Naive thymus-derived CD8-positive, alpha-beta T cell (primary cell): ENCODE measurements around the gene MRPS10. TPM values are rescaled to one million over a fixed set of nuclear protein-coding genes. Genes with fewer than 3 reads are reported as not detected.

ENCODE experiments used
- ATAC-seq, 2 donors: fragments of 150-1000 bp; cut with Tn5 transposase in 1 of 2; sonication (Bioruptor Pico), chemical (Tn5 transposase) in 1 of 2; 1 replicate in 1 of 2; 2 replicates in 1 of 2; pipeline ENCODE4 v1.10.0; 2021; ENCODE audit warnings: mild to moderate bottlenecking in 2 of 2, moderate library complexity in 2 of 2
- POLR2A ChIA-PET: fragments of 350-600 bp; sonication (Branson Sonifier 250); formaldehyde crosslinking; loops from one replicate; lab custom pipeline; 2021; ENCODE audit warnings: antibody characterized with exemption; lab: Charles Lee
- DNase-seq, 10 donors: peaks; one replicate each; pipeline versions ENCODE4 v3.0.0 to v3.0.0-alpha.2; 2020 to 2022
- H3K27ac Mint-ChIP-seq, 10 donors: one replicate each; pipeline ENCODE4 v1.8.0; 2020 to 2022; ENCODE audit warnings: mild to moderate bottlenecking in 10 of 10, mixed read lengths in 10 of 10, moderate library complexity in 4 of 10, inconsistent platforms in 1 of 10
- H3K27me3 Mint-ChIP-seq, 5 donors: one replicate each; pipeline ENCODE4 v1.8.0; 2021 to 2022; ENCODE audit warnings: mixed read lengths in 5 of 5
- H3K36me3 Mint-ChIP-seq, 3 donors: one replicate each; pipeline ENCODE4 v1.8.0; 2020 to 2022; ENCODE audit warnings: mixed read lengths in 3 of 3, mild to moderate bottlenecking in 2 of 3, inconsistent platforms in 1 of 3
- H3K4me1 Mint-ChIP-seq, 4 donors: one replicate each; pipeline ENCODE4 v1.8.0; 2021 to 2022; ENCODE audit warnings: mixed read lengths in 4 of 4
- H3K4me3 Mint-ChIP-seq, 10 donors: one replicate each; pipeline ENCODE4 v1.8.0; 2020 to 2022; ENCODE audit warnings: mild to moderate bottlenecking in 10 of 10, mixed read lengths in 10 of 10, moderate library complexity in 6 of 10, inconsistent platforms in 1 of 10
- H3K9me3 Mint-ChIP-seq, 9 donors: one replicate each; pipeline ENCODE4 v1.8.0; 2020 to 2022; ENCODE audit warnings: mixed read lengths in 9 of 9, mild to moderate bottlenecking in 3 of 9, inconsistent platforms in 1 of 9, moderate library complexity in 1 of 9
- polyA plus RNA-seq, 3 donors: library from polyadenylated mRNA; unstranded; fragments of 300-500 nt; fragmentation: Illumina TruSeq; gene quantifications; one replicate each; pipeline ENCODE4 v1.2.3, GENCODE V29; 2021
- total RNA-seq, 8 experiments: library from RNA in 2 of 8; stranded (reverse) in 2 of 8; gene quantifications; one replicate each; pipeline ENCODE4 v1.2.3 and lab custom pipeline; 2021 to 2026

The MRPS10 gene
- total and polyA plus RNA-seq, 5 experiments from 2014 or later, result 29.0 to 57.6 (median 48.1) TPM

DNA sequence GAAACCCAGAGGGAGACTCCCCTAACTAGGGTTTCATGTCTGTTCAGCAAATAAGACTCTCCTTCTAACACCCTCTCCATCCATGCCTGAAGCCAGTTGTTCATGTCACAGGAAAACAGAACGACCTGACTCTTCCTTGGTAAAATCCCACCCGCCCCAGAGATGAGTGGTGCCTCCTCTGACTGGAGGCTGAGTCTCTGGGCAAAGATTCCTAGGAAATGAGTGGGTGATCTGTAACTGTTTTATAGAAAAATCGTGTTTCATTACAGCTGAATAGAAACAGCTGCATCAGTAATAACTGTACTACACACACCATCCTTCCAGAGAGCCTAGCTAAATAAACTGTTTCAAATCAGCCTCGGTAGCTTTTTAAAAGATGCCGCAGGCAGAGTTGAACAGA lies 37.4 kb upstream of the MRPS10 start:
- DNase-seq, result no peak
- Mint-ChIP-seq H3K4me1 (peaks cover 3 to 11% (median 9%) of the 10 kb centered on the region in 4 donors), H3K36me3 (peaks cover 0 to 84% (median 25%) of the 10 kb centered on the region in 3 donors), H3K4me3 (no peak overlapping the region), H3K9me3 (no peaks in the 10 kb centered on the region), H3K27ac (peak overlapping the region in 1 of 10 donors; percentile 74), H3K27me3 (no peaks in the 10 kb centered on the region)
- POLR2A ChIA-PET, result no interaction called here
- no peak for ATAC-seq

DNA sequence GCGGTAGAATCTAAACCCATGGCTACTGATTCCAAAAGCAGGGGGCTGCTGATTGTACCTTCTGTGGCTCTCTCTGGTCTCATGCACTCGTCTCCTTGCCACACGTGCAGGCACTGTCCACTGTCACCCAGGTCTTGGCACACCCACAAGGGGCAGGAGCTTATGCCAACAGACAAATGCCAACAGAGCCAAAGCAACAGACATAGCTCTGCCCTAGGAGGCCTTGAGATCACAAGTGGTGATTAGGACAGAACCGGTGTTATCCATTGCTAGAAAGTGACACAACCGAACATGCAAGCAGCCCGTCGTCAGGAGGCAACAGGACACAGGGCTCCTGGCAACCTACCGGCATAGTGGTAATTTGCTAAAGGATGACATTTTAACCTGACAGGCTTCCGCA lies 36.8 kb upstream of the MRPS10 start:
- Mint-ChIP-seq H3K4me1 (peaks cover 3 to 11% (median 9%) of the 10 kb centered on the region in 4 donors), H3K27me3 (no peaks in the 10 kb centered on the region), H3K27ac (peak overlapping the region in 2 of 10 donors; percentile 36 to 58), H3K4me3 (no peak overlapping the region), H3K36me3 (peaks cover 0 to 89% (median 25%) of the 10 kb centered on the region in 3 donors), H3K9me3 (no peaks in the 10 kb centered on the region)
- no peak for DNase-seq
- POLR2A ChIA-PET, result no interaction called here
- no peak for ATAC-seq

DNA sequence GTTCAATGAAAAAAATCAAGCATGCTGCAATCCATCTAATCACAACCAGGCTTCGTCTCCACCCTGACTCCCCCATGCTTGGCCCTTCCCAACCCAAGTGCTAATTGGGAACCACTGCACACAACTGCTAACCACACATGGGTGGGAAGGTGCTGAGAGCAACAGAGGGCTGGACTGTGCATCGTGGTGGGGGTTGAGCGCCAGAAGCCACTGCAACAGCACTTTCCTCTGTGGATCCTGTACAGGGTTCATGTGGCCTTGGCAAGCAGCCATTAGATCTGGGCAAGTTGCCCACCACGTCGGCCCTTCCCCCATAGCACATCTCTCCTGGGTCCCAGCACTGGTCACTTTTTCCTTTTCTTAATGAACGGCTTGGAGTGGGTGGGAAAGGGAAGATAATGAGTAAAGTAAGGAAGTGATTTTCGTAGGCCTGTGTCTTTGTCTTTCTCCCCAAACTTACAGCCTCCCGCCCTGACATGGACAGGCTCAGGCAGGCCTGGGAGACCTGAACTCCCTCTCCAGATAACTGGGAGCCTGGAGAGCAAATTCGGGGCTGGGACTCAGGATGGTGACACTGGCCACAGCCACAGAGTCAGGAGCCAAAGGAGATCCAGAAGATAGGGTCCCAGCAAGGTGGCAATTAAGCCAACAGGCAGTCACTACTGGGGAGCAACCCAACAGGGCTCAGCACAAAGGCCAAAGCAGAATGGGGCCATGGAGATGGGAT lies 34.4 kb upstream of the MRPS10 start:
- Mint-ChIP-seq H3K27ac (peak overlapping the region in 5 of 10 donors; percentile 11 to 72 (median 55)), H3K9me3 (no peaks in the 10 kb centered on the region)

DNA sequence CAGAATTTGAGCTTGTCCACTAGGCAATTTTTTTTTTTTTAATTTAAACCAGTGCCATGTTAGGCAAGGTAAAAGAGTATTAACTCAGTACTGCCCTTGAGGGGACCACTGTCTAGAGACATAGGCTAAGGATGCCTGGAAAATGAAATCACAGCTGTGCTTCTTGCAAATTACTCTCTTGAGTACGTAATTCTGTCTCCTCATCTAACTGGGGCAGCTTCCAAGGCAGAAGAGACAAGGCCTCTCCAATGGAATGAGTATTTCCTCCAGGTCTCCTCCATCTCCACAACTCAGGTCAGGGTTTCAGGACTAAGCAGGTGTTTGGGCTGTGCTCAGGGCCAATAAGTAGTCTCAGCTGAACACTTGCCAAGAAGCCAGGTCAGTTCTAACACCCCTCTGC lies 33.8 kb upstream of the MRPS10 start:
- H3K9me3 Mint-ChIP-seq, result no peaks in the 10 kb centered on the region
- DNase-seq (no peak), ATAC-seq (no peak)
- peaks cover 3 to 11% (median 9%) of the 10 kb centered on the region in 4 donors for H3K4me1 Mint-ChIP-seq
- H3K4me3 Mint-ChIP-seq, result no peak overlapping the region
- POLR2A ChIA-PET, result no interaction called here
- no peaks in the 10 kb centered on the region for H3K27me3 Mint-ChIP-seq
- peaks cover 0 to 93% (median 16%) of the 10 kb centered on the region in 3 donors for H3K36me3 Mint-ChIP-seq
- peak overlapping the region in 3 of 10 donors; percentile 55 to 65 (median 55) for H3K27ac Mint-ChIP-seq

More for the DNA sequence above, 34.4 kb upstream of the MRPS10 start:
- DNase-seq, result no peak
- ATAC-seq, result no peak
- Mint-ChIP-seq H3K4me3 (no peak overlapping the region), H3K27me3 (no peaks in the 10 kb centered on the region), H3K36me3 (peaks cover 0 to 93% (median 19%) of the 10 kb centered on the region in 3 donors), H3K4me1 (peaks cover 3 to 11% (median 9%) of the 10 kb centered on the region in 4 donors)
- POLR2A ChIA-PET, result no interaction called here

DNA sequence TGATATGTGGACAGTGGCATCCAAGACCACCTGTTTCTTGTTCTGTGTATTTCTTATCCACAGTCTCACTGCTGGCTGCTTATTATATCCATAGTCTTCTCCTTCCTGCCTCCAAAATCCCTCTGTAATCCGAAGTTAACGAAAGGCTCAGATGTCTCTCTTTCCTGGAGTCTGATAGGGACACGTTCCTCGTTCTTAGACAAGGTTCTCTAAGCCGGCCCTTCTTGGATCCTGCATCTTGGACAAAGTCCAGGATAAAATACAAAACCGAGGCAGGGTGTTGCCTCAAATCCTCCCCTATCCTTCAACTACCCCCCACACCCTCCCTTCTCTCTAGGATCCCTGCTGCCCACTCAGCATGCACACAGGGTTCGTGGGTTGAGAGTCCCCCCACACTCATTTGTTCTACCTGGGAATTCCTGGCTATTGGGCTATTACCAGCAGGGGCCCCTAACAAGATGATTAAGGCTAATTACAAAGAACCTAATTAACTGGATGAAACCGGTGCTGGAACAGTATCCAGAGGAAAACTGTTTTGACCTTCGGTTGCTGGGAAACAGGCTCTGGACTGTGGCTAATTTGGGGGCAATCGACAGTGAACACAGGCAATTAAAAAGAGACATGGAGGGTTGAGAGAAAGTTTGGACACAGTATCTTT lies 32.7 kb upstream of the MRPS10 start:
- H3K27ac Mint-ChIP-seq, result peak overlapping the region in 3 of 10 donors; percentile 47 to 62 (median 53)
- H3K4me3 Mint-ChIP-seq, result no peak overlapping the region

DNA sequence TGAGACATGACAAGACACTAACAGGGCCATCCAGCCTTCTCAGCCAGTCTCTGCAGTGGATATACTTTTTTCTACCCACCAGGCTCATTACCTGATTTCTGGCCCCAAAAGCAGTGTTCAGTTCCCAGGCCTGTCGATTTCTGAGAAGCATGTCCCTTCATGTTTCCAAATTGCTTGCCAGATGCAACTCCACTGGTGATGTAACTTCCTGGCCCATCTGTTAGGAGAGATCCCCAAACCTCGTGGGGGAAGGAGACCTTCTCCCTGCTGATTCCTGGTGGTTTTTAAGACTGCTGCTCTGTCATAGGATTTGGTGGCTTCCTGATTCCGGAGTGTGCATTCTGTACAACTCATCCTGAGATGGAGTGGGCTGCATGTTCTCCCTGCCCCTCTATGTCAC lies 31.6 kb upstream of the MRPS10 start:
- H3K36me3 Mint-ChIP-seq, result peaks cover 0 to 90% (median 13%) of the 10 kb centered on the region in 3 donors
- no peak for ATAC-seq
- POLR2A ChIA-PET, result no interaction called here

More for the DNA sequence above, 32.7 kb upstream of the MRPS10 start:
- Mint-ChIP-seq H3K4me1 (peaks cover 3 to 11% (median 9%) of the 10 kb centered on the region in 4 donors), H3K27me3 (no peaks in the 10 kb centered on the region), H3K36me3 (peaks cover 0 to 90% (median 10%) of the 10 kb centered on the region in 3 donors), H3K9me3 (no peaks in the 10 kb centered on the region)
- POLR2A ChIA-PET, result no interaction called here
- ATAC-seq (no peak), DNase-seq (no peak)

DNA sequence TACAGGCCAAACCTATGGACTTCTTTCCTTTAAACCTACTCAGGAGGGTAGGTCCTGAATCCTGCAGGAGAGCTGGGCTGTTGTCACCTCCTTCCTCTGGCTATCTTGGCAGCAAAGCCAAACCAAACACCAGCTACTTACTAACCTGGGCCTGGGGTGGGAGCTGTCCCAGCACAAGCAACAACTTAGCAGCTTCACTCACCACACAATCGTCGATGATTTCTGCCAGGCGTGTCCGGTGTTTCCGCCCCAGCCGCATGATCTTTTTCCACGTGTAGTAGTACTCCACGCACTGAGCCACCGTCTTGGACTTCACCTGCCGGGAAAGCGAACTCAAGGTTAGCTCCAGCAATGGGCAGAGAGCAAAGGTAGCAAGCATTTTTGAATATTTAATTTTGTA lies 25.4 kb upstream of the MRPS10 start:
- Mint-ChIP-seq H3K4me3 (no peak overlapping the region), H3K4me1 (no peaks in the 10 kb centered on the region), H3K27me3 (no peaks in the 10 kb centered on the region), H3K9me3 (no peaks in the 10 kb centered on the region), H3K27ac (no peak overlapping the region), H3K36me3 (peaks cover 0 to 91% (median 7%) of the 10 kb centered on the region in 3 donors)
- DNase-seq (no peak), ATAC-seq (no peak)
- POLR2A ChIA-PET, result interaction anchor here (1.1 kb wide), 1 partner anchor 304 kb away, joined by 4 read pairs; no protein-coding TSS in a partner anchor

More for the DNA sequence above, 31.6 kb upstream of the MRPS10 start:
- Mint-ChIP-seq H3K27ac (peak overlapping the region in 3 of 10 donors; percentile 39 to 59 (median 46)), H3K4me1 (peaks cover 3 to 11% (median 9%) of the 10 kb centered on the region in 4 donors), H3K4me3 (no peak overlapping the region), H3K9me3 (no peaks in the 10 kb centered on the region), H3K27me3 (no peaks in the 10 kb centered on the region)
- no peak for DNase-seq

DNA sequence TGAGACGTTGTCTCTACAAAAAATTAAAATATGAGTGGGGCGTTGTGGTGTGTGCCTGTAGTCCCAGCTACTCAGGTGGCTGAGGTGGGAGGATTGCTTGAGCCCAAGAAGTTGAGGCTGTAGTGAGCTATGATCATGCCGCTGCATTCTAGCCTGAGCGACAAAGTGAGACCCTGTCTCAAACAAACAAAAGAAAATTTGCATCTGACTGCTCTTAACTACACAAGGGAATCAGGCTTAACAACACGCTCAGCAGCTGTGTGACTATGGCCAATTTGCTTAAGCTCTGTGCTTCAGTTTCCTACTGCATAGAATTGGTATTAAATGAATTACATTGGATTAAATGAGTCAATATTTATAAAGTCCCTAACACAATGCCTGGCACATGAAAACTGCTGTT lies 24.3 kb upstream of the MRPS10 start:
- peaks cover 0 to 90% (median 7%) of the 10 kb centered on the region in 3 donors for H3K36me3 Mint-ChIP-seq
- ATAC-seq, result no peak
- POLR2A ChIA-PET, result no interaction called here
- no peaks in the 10 kb centered on the region for H3K9me3 Mint-ChIP-seq
- no peak overlapping the region for H3K4me3 Mint-ChIP-seq
- no peak for DNase-seq
- H3K4me1 Mint-ChIP-seq, result no peaks in the 10 kb centered on the region
- H3K27me3 Mint-ChIP-seq, result no peaks in the 10 kb centered on the region
- no peak overlapping the region for H3K27ac Mint-ChIP-seq

DNA sequence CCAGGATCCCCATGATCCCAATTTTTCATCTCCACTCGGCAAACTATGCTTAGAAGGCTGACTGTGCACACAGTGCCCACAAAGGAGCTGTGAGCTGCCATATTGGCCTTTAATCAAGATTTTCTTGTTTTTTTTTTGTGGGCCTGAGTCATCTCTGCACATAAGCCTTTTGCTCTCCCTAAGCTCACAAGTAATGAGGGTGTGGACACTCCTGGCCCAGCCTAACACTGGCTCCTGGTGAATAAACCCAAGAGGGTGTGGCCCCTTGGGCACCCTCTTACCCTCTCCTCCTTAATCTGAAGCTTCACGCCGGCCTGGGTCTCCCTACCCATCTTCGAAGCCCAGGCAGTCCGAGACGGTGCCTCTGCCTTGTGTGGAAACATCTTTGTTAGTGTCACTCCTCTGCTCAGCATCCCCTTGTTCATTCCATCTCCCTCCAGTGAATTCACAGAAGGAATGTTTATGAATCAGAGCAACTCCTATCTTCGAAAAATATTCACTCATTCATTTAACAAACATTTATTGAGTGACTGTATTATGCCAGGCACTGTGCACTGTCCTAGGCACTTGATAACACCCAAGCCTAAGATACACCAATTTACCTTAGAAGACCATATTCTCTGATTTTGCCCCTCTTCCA lies 22.2 kb upstream of the MRPS10 start:
- no peak for ATAC-seq
- H3K27ac Mint-ChIP-seq, result peak overlapping the region in 6 of 10 donors; percentile 2 to 66 (median 32)
- POLR2A ChIA-PET, result no interaction called here

DNA sequence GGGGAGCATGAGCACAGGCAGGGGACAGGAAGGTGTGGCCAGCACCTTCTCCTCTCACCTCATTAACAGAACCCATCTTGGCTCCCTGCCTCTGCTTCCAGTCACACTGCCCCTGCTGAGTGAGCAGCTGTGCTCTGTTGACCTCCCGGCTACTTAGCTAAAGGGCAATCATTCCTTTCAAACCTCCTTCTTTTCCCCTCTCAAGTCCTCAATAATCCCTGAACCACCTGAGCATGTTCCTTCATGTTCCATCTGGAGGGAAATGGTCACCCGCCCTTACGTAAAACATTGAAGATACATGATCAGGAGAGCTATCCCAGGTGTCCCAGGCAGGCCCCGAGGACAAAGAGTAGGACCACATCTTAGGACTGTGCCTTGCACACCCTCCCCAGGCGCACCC lies 21.7 kb upstream of the MRPS10 start:
- DNase-seq (no peak), ATAC-seq (no peak)
- peak overlapping the region in 5 of 10 donors; percentile 2 to 39 (median 2) for H3K27ac Mint-ChIP-seq
- no peak overlapping the region for H3K4me3 Mint-ChIP-seq
- H3K36me3 Mint-ChIP-seq, result peaks cover 0 to 85% (median 8%) of the 10 kb centered on the region in 3 donors
- POLR2A ChIA-PET, result no interaction called here
- H3K9me3 Mint-ChIP-seq, result no peaks in the 10 kb centered on the region
- no peaks in the 10 kb centered on the region for H3K27me3 Mint-ChIP-seq
- no peaks in the 10 kb centered on the region for H3K4me1 Mint-ChIP-seq

More for the DNA sequence above, 22.2 kb upstream of the MRPS10 start:
- no peak for DNase-seq
- no peaks in the 10 kb centered on the region for H3K9me3 Mint-ChIP-seq
- H3K4me3 Mint-ChIP-seq, result no peak overlapping the region
- peaks cover 0 to 90% (median 8%) of the 10 kb centered on the region in 3 donors for H3K36me3 Mint-ChIP-seq
- no peaks in the 10 kb centered on the region for H3K27me3 Mint-ChIP-seq
- H3K4me1 Mint-ChIP-seq, result no peaks in the 10 kb centered on the region

DNA sequence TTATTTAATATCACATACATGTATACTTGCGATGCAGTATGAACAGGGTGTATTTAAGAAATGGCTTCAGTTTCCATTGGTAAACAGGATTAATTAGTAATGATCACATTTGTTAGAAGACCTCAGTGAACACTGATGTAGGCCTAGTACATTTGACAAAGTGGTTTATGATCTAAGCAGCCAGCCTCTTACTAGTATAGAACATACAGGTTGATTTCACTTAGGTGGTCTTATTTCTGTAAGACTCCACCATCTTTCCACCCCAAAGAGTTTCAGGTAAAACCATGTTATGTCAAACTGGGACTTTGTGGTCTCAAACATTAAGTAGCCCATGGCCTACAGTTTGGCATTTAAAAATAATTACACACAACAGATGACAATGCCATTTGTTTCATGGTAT lies 20.2 kb upstream of the MRPS10 start:
- Mint-ChIP-seq H3K27ac (peak overlapping the region in 1 of 10 donors; percentile 19), H3K4me1 (peaks cover 0 to 3% (median 0%) of the 10 kb centered on the region in 4 donors), H3K4me3 (no peak overlapping the region), H3K36me3 (peaks cover 0 to 79% (median 8%) of the 10 kb centered on the region in 3 donors), H3K9me3 (no peaks in the 10 kb centered on the region), H3K27me3 (no peaks in the 10 kb centered on the region)
- POLR2A ChIA-PET, result no interaction called here
- no peak for DNase-seq
- no peak for ATAC-seq

DNA sequence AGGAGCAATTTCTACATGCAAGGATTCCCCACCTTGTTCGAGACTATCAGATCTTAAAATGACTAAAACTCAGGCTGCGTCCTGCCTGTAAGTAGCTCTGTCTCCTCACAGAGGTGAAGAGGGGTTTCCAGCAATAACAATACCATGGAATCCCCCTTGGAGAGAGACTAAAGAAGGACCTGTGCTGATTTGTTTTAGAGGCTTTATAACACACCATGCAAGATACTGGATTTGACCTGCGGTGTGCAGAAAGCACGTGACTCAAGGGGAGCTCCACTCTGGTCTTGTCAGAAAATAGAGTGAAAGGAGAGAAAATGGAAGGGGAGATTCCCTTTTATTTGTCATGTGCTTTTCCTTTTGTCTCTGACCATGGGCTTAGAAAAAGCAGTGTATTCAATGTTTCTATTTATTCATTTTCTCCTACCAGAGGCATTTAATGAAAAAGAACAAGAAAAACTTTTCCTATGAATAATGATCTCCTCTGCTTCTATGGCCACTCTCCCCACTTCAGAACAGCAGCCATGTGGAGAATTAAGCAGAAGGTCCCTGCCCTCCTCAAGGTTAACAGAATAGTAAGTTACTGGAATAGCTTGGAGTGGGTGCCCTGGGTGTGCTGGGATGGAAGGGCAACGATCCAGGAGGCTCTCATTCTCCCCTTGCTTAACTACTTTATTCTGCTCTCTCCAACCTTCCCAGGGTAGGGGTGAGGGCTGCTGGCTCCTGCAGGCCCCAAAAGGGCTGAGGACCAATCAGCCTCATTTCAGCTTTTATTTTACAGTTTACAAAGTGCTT lies 19.2 kb upstream of the MRPS10 start:
- no peaks in the 10 kb centered on the region for H3K27me3 Mint-ChIP-seq
- no peak overlapping the region for H3K4me3 Mint-ChIP-seq
- H3K9me3 Mint-ChIP-seq, result no peaks in the 10 kb centered on the region
- peaks cover 0 to 79% (median 9%) of the 10 kb centered on the region in 3 donors for H3K36me3 Mint-ChIP-seq
- H3K4me1 Mint-ChIP-seq, result peaks cover 0 to 4% (median 0%) of the 10 kb centered on the region in 4 donors
- peak overlapping the region in 4 of 10 donors; percentile 11 to 73 (median 38) for H3K27ac Mint-ChIP-seq
- DNase-seq (no peak), ATAC-seq (no peak)
- POLR2A ChIA-PET, result no interaction called here
